Measurements from ENCODE around the gene PPP4R2. TPM values are rescaled to one million over a fixed set of nuclear protein-coding genes. Genes with fewer than 3 reads are reported as not detected.

PPP4R2 gene
- total and polyA plus RNA-seq, 2 of the 8 experiments (the other 6 are each of a cell fraction or from before 2014, with no cell fraction given), result 11.5 to 89.9 TPM

GRCh38 chr3:72997421-72997961 lies 880 bp downstream of the PPP4R2 start (continued):
- peak; percentile 1; the same call in 1 of the 2 replicates for TF ChIP-seq MAFK (IDR thresholded peaks at IDR 0.05; ENCODE audit: low read depth, low read length)

Data from H1 (cell line).